GM18508 (cell line): Measurements from ENCODE around the gene PPP1R9A.

Experiments used
- ATAC-seq: cut with Tn5 transposase; IDR thresholded peaks from one replicate; pipeline ENCODE4 v1.9.1; 2021; ENCODE audit warnings: moderate number of reproducible peaks; ENCODE audit not compliant: insufficient read depth, unreplicated experiment

Gene PPP1R9A

GRCh38 chr7:95011995-95012394 lies 104.6 kb downstream of the PPP1R9A start:
- no peak for ATAC-seq

DNA sequence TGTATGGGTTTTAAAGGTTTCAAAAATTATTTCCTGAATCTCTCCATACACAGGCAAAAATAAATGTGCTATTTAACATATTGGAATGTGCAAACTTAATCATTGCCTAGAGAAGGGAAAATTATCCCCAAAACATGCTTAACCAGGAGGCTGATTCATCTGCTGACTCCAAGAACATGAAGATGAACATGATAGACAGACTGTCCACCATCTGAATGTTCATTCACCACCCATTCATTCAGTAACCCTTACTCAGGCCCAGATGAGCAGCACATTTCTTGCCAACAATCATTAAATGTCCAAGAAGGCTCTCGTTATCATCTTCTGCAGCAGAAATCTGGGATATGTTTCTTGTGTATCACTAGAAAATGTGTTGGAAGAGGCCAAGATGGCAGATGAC lies 110.6 kb downstream of the PPP1R9A start:
- ATAC-seq, result no peak

- no peak for ATAC-seq
Measured at GRCh38 chr7:95026018-95026417, 118.6 kb downstream of the PPP1R9A start.

- no peak for ATAC-seq
Measured at GRCh38 chr7:95026421-95027072, 119.2 kb downstream of the PPP1R9A start.

GRCh38 chr7:95027234-95027872 lies 120.0 kb downstream of the PPP1R9A start:
- ATAC-seq, result no peak

GRCh38 chr7:95028683-95029082 lies 121.3 kb downstream of the PPP1R9A start:
- no peak for ATAC-seq

DNA sequence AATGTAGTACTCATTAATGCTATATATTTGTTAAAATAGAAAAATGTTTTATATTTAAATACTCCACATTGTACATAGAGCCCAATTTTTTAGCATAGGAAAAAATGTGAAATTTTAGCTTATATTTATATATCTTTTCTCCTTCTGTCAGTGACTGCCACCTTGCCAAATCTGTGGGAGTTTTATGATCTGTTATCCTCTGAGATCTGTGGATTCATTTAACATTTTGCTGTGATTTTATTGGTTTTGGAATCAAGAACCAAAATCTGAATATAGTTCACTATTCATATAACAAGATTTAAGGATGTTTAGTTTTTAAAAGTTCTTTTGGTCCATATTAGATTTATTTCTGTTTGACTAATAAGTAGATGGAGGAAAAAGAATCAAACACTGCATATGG lies 127.9 kb downstream of the PPP1R9A start:
- ATAC-seq, result no peak

DNA sequence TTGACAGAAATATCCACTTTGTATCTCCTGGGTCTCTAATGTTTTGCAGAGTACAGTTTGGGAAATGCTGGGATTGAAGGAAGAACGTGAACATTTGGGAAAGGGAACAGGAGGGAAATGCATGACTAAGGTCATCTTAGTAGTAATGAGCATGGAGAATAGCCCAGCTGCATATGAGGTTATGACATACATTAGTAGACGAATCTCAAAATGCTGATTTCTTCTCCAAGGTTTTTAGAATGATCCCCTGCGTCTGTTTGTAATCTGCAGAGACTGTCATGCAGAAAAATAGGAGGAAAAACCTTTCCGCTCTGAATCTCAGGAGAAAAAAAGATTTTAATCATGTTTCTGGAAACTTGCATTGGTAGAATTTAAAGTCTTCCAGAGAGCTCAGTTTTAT lies 133.6 kb downstream of the PPP1R9A start:
- no peak for ATAC-seq

- ATAC-seq, result no peak
Measured at GRCh38 chr7:95045236-95045923, 138.0 kb downstream of the PPP1R9A start.

DNA sequence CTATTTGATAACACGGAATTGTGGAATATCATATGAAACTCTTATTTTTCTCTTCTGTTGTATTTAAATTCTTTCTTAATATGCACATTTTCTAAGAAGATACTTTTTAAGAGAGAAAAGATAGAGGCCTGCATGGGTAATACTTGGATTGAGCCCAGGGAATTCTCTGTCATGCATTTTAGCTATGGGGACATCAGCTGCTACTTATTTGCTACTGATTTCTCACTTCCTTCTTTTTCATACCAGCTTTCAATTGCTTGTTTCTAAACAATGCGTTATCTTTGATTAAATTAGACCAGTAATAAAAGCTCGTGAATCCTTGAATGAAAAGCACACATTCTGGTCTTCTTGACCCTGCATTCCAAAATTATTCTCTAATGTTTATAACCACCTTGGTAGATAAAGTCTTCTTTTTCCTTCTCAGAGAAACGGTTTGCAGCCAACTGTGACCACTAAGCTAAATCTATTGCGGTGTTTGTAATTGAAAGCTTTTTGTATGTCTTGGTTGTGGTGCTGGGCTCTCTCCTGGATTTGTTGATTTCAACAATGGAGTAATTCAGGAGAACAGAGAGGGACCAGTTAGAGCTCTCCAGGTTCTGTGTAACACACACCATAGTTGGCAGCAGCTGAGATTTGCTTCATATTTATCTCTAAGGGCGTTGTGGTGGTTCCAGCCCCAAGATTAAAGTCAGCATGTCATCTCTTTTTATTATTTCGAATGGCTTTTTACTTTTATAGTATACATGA lies 139.3 kb downstream of the PPP1R9A start:
- ATAC-seq, result no peak

DNA sequence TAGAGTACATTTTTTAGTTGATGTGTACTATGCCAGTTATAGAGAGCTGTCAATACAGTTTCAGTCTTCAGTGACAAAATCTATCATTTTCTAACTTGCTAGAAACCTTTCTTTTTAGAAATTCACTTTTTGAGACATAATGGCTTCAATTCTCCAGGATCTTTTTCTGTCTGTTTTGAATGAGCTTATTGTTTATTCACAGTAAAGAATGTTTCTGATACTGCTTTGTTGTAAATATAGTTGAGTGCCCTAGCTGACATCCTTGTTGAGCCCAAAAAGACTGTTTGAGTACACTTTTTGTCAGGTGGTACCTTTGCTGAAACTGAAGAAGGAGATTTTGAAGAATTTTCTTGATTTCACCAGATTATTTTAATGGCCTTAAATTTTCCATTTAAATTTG lies 139.9 kb downstream of the PPP1R9A start:
- ATAC-seq, result no peak

DNA sequence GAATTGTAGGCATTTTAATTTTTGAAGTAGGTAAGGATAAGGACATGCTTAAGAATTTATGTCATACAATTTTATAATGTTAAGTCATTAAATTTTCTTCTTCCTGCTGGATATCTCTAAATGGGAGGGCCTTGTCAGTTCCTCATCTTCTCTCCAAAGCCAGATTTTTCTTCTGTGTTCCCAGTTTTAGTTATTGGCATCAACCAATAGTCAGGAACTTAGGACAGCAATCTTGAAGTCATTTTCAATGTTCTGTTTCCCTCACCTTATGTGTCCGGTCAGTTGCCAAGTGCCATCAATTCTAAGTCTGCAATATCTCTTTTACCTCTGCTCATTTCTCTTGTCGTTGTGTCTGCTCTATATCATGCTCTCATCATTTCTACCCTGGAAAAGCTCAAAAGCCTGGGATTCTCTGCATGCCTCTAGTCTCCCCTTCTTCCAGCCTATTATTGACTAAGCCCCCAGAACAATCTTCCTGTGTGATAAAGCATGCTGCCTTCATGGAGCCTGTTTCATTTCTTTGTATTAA lies 145.2 kb downstream of the PPP1R9A start:
- no peak for ATAC-seq

GRCh38 chr7:95054386-95054785 lies 147.0 kb downstream of the PPP1R9A start:
- no peak for ATAC-seq

GRCh38 chr7:95055295-95055694 lies 147.9 kb downstream of the PPP1R9A start:
- no peak for ATAC-seq

DNA sequence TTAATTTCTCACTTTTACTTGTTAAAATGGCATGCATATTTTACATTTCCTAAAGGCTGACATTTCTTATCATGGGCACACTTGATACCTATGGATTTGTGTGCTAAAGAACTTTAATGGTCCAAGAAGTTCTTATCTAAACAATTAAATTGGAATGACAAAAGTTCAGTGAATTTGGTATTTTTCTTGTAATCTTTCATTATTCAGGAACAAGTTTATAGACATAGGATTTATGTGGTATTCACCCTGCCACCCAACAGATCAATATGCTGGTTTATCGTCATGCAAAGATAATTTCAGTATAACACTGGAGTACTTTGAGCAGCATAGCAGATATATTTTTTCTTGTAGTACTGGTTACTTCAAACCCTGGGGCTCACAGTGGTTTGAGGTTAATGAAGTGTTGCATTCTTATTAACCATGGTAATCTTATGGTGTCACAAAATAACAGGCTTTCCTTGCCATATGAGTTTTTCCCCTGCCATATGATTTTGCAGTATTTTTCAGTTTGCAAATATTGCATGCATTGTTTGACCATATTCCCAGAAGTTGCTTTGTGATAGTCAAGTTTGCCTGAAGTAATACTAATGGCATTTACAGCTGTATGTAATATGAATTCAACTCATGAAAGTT lies 148.8 kb downstream of the PPP1R9A start:
- no peak for ATAC-seq

GRCh38 chr7:95056901-95057300 lies 149.5 kb downstream of the PPP1R9A start:
- ATAC-seq, result no peak

GRCh38 chr7:95059842-95060313 lies 152.5 kb downstream of the PPP1R9A start:
- no peak for ATAC-seq

DNA sequence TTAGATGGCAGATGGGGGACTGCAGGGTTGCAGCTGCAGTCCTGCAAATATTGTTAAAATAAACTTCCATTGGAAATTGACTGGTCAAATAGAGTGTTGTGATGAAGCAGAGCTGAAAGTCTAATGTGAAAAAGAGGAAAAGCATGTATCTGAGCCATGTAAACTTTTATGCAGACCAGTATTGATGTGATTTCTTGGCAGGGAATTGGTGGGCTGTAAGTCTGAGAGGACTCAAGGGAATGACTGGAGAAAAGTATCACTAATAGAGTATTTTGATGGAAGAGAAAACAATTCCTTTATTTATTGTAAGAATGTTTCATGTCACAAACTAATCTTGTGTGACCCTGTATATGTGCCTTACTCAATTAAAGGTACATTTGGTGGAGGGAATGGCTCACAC lies 155.5 kb downstream of the PPP1R9A start:
- no peak for ATAC-seq

DNA sequence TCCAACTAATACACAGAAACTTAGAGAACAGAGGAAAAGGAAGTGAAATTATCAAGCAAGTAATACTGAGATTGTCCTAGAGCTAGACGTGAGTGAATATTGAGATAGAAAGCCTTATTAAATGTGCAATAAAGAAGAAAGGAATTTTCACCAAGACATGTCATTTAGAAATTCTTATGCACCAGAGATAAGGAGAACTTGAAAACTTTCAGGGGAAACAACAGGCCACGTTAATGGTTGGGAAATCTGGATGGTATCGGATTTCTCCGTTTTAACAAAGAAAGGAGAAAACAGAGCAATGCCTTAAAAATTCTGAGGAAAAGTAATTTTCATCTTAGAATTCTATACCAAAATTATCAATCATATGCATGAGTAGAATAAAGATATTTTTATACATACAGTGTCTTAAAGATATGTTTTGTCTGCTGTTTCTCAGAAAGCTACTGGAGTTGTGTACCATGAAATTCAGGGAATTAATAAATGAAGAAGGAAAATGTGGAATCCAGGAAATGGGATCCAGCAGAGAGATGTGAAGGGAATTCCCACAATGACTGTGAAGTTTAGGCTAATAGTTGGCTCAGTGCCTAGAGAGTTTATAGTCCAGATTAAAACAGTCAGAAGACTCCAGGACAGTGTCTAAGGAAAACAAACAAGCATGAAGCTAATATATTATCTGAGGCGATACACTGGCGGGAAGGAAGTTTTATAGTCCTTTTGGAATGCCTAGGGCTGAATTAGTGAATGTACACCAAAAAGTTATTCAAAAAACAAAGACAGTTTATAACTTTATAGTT lies 159.5 kb downstream of the PPP1R9A start:
- no peak for ATAC-seq
